HepG2 (cell line): ENCODE data around the gene MT1A. TPM values are rescaled to one million over a fixed set of nuclear protein-coding genes. Genes with fewer than 3 reads are reported as not detected.

Source experiments
- CHCHD3 ChIP-seq: sonication (generic); formaldehyde crosslinking; IDR thresholded peaks from 2 replicates; pipeline ENCODE4 v1.8.0; 2022; ENCODE audit warnings: mild to moderate bottlenecking, missing genetic modification reagents, moderate library complexity
- CREB1 ChIP-seq, 2 experiments: fragments of 450-650 bp in 1 of 2; IDR thresholded peaks; 2 replicates each; pipeline ENCODE4 v1.6.1; 2016 to 2017; ENCODE audit warnings: control low read depth in 1 of 2, mild to moderate bottlenecking in 1 of 2, missing compliant biosample characterization in 1 of 2, missing genetic modification characterization in 1 of 2
- FOXM1 ChIP-seq: sonication (generic); formaldehyde crosslinking; IDR thresholded peaks from 2 replicates; pipeline ENCODE4 v1.5.0; 2020; ENCODE audit warnings: missing genetic modification reagents
- MBNL3 ChIP-seq: fragments of 250-450 bp; sonication (Bioruptor Pico); conservative IDR thresholded peaks from 2 replicates; pipeline ENCODE4 v1.8.0; 2022; ENCODE audit warnings: mild to moderate bottlenecking, inconsistent platforms
- MXD4 ChIP-seq: IDR thresholded peaks from 2 replicates; pipeline ENCODE4 v1.6.1; 2016; ENCODE audit warnings: mild to moderate bottlenecking, missing biosample characterization, missing genetic modification reagents
- MYNN ChIP-seq: sonication (generic); formaldehyde crosslinking; IDR thresholded peaks from 2 replicates; pipeline ENCODE4 v1.4.0; 2020; ENCODE audit warnings: mild to moderate bottlenecking, low read depth, missing genetic modification reagents
- NFKB2 ChIP-seq: sonication (generic); formaldehyde crosslinking; IDR thresholded peaks from 2 replicates; pipeline ENCODE4 v1.4.0; 2020; ENCODE audit warnings: missing genetic modification reagents, borderline replicate concordance
- PCBP2 ChIP-seq: fragments of 200-400 bp; formaldehyde crosslinking; optimal IDR thresholded peaks from 2 replicates; pipeline ENCODE3; 2018; ENCODE audit warnings: low read length, low read depth; ENCODE audit not compliant: poor library complexity, severe bottlenecking
- PREB ChIP-seq: sonication (generic); formaldehyde crosslinking; IDR thresholded peaks from 2 replicates; pipeline ENCODE4 v1.4.0; 2020; ENCODE audit warnings: missing genetic modification reagents
- RBFOX2 ChIP-seq: fragments of 200-400 bp; formaldehyde crosslinking; IDR thresholded peaks from 2 replicates; pipeline ENCODE4 v1.6.1; 2017; ENCODE audit warnings: low read depth, mild to moderate bottlenecking, low read length
- SAFB2 ChIP-seq: sonication (generic); formaldehyde crosslinking; IDR thresholded peaks from 2 replicates; pipeline ENCODE4 v1.5.1; 2020; ENCODE audit warnings: missing genetic modification reagents, low read depth, mild to moderate bottlenecking, borderline replicate concordance
- SOX5 ChIP-seq: IDR thresholded peaks from 2 replicates; pipeline ENCODE4 v1.6.1; 2016; ENCODE audit warnings: borderline replicate concordance
- TOPORS ChIP-seq: sonication (generic); formaldehyde crosslinking; IDR thresholded peaks from 2 replicates; pipeline ENCODE4 v1.8.0; 2023; ENCODE audit warnings: mild to moderate bottlenecking, missing genetic modification reagents
- ZBTB10 ChIP-seq: sonication (generic); formaldehyde crosslinking; IDR thresholded peaks from 2 replicates; pipeline ENCODE4 v1.4.0; 2020; ENCODE audit warnings: missing genetic modification reagents, borderline replicate concordance
- ZBTB33 ChIP-seq: sonication (generic); formaldehyde crosslinking; IDR thresholded peaks from 2 replicates; pipeline ENCODE4 v1.4.0; 2020; ENCODE audit warnings: missing genetic modification reagents
- ZFP1 ChIP-seq: IDR thresholded peaks from 2 replicates; pipeline ENCODE4 v1.6.1; 2016
- ZKSCAN1 ChIP-seq: fragments of 150-350 bp; IDR thresholded peaks from 2 replicates; pipeline ENCODE4 v1.6.1; 2014; ENCODE audit warnings: low read length
- ZMYM4 ChIP-seq: sonication (generic); formaldehyde crosslinking; IDR thresholded peaks from 2 replicates; pipeline ENCODE4 v1.8.1; 2023; ENCODE audit warnings: mild to moderate bottlenecking, missing genetic modification reagents
- ZNF234 ChIP-seq: sonication (generic); formaldehyde crosslinking; conservative IDR thresholded peaks from 2 replicates; pipeline ENCODE4 v1.5.1; 2020; ENCODE audit warnings: mild to moderate bottlenecking, missing genetic modification reagents
- ZNF256 ChIP-seq: sonication (generic); formaldehyde crosslinking; conservative IDR thresholded peaks from 2 replicates; pipeline ENCODE4 v1.4.0; 2020; ENCODE audit warnings: missing genetic modification reagents
- ZNF280B ChIP-seq: sonication (generic); formaldehyde crosslinking; IDR thresholded peaks from 2 replicates; pipeline ENCODE4 v1.5.0; 2020; ENCODE audit warnings: missing genetic modification reagents, mild to moderate bottlenecking, borderline replicate concordance
- ZNF414 ChIP-seq: sonication (generic); formaldehyde crosslinking; IDR thresholded peaks from 2 replicates; pipeline ENCODE4 v1.5.0; 2020; ENCODE audit warnings: missing genetic modification reagents
- ZNF724P ChIP-seq: sonication (generic); formaldehyde crosslinking; IDR thresholded peaks from 2 replicates; pipeline ENCODE4 v1.8.0; 2022; ENCODE audit warnings: missing genetic modification reagents, borderline replicate concordance
- ZNF747 ChIP-seq: sonication (generic); formaldehyde crosslinking; IDR thresholded peaks from 2 replicates; pipeline ENCODE4 v1.8.1; 2023; ENCODE audit warnings: missing genetic modification reagents, mild to moderate bottlenecking, borderline replicate concordance
- polyA plus RNA-seq, 8 experiments: library from polyadenylated mRNA; depleted of rRNA in 3 of 8; stranded (reverse) in 7 of 8; unstranded in 1 of 8; fragments of >200 nt; fragmentation: Illumina TruSeq in 4 of 8; extraction: Trizol in 4 of 8; gene quantifications; 2 replicates each; pipeline versions ENCODE4 v1.2.1 to v1.2.3, GENCODE V29; 2011 to 2016; ENCODE audit warnings: low read depth in 4 of 8, missing spikeins in 1 of 8, mixed read lengths in 1 of 8; ENCODE audit not compliant: insufficient read depth in 1 of 8
- total RNA-seq, 5 experiments: library from RNA; depleted of rRNA; stranded (reverse); fragments of >200 nt; fragmentation: Illumina TruSeq; extraction: Trizol; gene quantifications; 2 replicates each; pipeline ENCODE4 v1.2.3, GENCODE V29; 2016; ENCODE audit warnings: low read depth in 1 of 5

MT1A gene
- total and polyA plus RNA-seq, 2 of the 13 experiments (the other 11 are each of a cell fraction or from before 2014, with no cell fraction given): 8.3 to 10.4 TPM

- TF ChIP-seq MYNN (CRISPR knock-in tag): 0 out of 2 replicates have a peak, but pooled peaks have one; percentile 22
- no peak for TF ChIP-seq PCBP2
- TF ChIP-seq ZNF256 (CRISPR knock-in tag): no peak
- no peak for TF ChIP-seq PREB
- TF ChIP-seq ZFP1 (CRISPR knock-in tag): no peak
- no peak; the same call in 1 of the 2 replicates for TF ChIP-seq MXD4 (CRISPR knock-in tag)
- no peak for TF ChIP-seq ZNF747 (CRISPR knock-in tag)
- TF ChIP-seq RBFOX2: no peak
- no peak for TF ChIP-seq CHCHD3 (CRISPR knock-in tag)
- TF ChIP-seq ZNF280B (CRISPR knock-in tag): no peak
- no peak for TF ChIP-seq NFKB2 (CRISPR knock-in tag)
- no peak for TF ChIP-seq FOXM1 (CRISPR knock-in tag)
- 0 out of 2 replicates have a peak, but pooled peaks have one; percentile 45 for TF ChIP-seq ZBTB33 (CRISPR knock-in tag)
- TF ChIP-seq SOX5 (CRISPR knock-in tag): no peak
- no peak for TF ChIP-seq MBNL3 (CRISPR knock-in tag)
- TF ChIP-seq TOPORS (CRISPR knock-in tag): no peak
- TF ChIP-seq ZBTB10 (CRISPR knock-in tag): no peak
- TF ChIP-seq ZNF414: no peak
- TF ChIP-seq ZNF234: no peak
- no peak for TF ChIP-seq ZKSCAN1
- no peak for TF ChIP-seq SAFB2
- peak; percentile 90 for TF ChIP-seq CREB1 (IDR thresholded peaks at IDR 0.05)
- no peak for TF ChIP-seq CREB1 (CRISPR knock-in tag; IDR thresholded peaks at IDR 0.05)
- no peak for TF ChIP-seq ZMYM4 (CRISPR knock-in tag)
- no peak for TF ChIP-seq ZNF724P
These were observed 32.4 kb upstream of the MT1A start (continued) for GRCh38 chr16:56606071-56606475.
